ENCODE data around the gene NRDC.

DNA sequence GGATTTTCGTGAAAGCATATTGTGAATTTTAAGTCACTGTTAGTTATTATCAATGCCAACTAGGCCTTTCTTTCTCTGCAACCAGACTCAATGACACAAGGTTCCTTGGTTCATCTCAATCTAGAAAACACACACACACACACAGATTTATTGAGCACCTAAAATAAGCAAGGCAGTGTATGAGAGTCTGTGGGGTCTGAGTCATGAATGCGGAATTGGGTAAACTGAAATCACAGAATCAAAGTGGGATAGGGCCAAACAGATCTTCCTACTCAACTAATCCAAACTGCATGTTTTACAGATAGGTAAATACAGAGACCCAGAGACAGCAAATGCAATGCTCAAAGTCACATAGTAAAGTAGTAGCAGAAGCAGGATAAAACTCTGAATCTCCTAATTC is 48.5 kb upstream of the NRDC start:
- TF ChIP-seq, protein P1, sequence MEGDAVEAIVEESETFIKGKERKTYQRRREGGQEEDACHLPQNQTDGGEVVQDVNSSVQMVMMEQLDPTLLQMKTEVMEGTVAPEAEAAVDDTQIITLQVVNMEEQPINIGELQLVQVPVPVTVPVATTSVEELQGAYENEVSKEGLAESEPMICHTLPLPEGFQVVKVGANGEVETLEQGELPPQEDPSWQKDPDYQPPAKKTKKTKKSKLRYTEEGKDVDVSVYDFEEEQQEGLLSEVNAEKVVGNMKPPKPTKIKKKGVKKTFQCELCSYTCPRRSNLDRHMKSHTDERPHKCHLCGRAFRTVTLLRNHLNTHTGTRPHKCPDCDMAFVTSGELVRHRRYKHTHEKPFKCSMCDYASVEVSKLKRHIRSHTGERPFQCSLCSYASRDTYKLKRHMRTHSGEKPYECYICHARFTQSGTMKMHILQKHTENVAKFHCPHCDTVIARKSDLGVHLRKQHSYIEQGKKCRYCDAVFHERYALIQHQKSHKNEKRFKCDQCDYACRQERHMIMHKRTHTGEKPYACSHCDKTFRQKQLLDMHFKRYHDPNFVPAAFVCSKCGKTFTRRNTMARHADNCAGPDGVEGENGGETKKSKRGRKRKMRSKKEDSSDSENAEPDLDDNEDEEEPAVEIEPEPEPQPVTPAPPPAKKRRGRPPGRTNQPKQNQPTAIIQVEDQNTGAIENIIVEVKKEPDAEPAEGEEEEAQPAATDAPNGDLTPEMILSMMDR (conservative IDR thresholded peaks at IDR 0.05; ENCODE audit: low read length), result no peak
- no peak for TF ChIP-seq EZH2phosphoT487 (IDR thresholded peaks at IDR 0.05; ENCODE audit: borderline replicate concordance)
